Measurements from ENCODE around the gene CACNA1C. TPM values are rescaled to one million over a fixed set of nuclear protein-coding genes. Genes with fewer than 3 reads are reported as not detected.

Gene CACNA1C
- total RNA-seq, 2 donors from 2014 or later = 8.1 to 18.2 TPM

GRCh38 chr12:2582631-2583030 is 529.8 kb downstream of the CACNA1C start:
- H3K9me3 ChIP-seq = no peaks in the 10 kb centered on the region
- TF ChIP-seq POLR2A (IDR thresholded peaks at IDR 0.05) = no peak
- TF ChIP-seq, protein P1, sequence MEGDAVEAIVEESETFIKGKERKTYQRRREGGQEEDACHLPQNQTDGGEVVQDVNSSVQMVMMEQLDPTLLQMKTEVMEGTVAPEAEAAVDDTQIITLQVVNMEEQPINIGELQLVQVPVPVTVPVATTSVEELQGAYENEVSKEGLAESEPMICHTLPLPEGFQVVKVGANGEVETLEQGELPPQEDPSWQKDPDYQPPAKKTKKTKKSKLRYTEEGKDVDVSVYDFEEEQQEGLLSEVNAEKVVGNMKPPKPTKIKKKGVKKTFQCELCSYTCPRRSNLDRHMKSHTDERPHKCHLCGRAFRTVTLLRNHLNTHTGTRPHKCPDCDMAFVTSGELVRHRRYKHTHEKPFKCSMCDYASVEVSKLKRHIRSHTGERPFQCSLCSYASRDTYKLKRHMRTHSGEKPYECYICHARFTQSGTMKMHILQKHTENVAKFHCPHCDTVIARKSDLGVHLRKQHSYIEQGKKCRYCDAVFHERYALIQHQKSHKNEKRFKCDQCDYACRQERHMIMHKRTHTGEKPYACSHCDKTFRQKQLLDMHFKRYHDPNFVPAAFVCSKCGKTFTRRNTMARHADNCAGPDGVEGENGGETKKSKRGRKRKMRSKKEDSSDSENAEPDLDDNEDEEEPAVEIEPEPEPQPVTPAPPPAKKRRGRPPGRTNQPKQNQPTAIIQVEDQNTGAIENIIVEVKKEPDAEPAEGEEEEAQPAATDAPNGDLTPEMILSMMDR (IDR thresholded peaks at IDR 0.05) = no peak
- TF ChIP-seq POLR2AphosphoS5 (IDR thresholded peaks at IDR 0.05) = no peak
- DNase-seq (ENCODE audit: low spot score) = no peak
- H3K4me3 ChIP-seq = no peak overlapping the region
- H3K27ac ChIP-seq = no peak overlapping the region
- no peaks in the 10 kb centered on the region for H3K36me3 ChIP-seq
- intact Hi-C loops (cut with DNase I) = loop anchor here (5.0 to 10.0 kb wide), 4 partner anchors 318 to 785 kb away; no protein-coding TSS in a partner anchor
- no peaks in the 10 kb centered on the region for H3K4me1 ChIP-seq (replicated peaks)
- no peaks in the 10 kb centered on the region for H3K27me3 ChIP-seq (replicated peaks; ENCODE audit: insufficient read depth)
- 54% methylated on average over 9 of the region's 9 CpGs for WGBS

GRCh38 chr12:2583091-2583497 is 530.3 kb downstream of the CACNA1C start:
- Histone ChIP-seq H3K4me1 (replicated peaks) (no peaks in the 10 kb centered on the region), H3K27me3 (replicated peaks; ENCODE audit: insufficient read depth) (no peaks in the 10 kb centered on the region), H3K27ac (no peak overlapping the region), H3K4me3 (no peak overlapping the region), H3K9me3 (no peaks in the 10 kb centered on the region), H3K36me3 (no peaks in the 10 kb centered on the region)
- peak; percentile 36 for DNase-seq (ENCODE audit: low spot score)
- intact Hi-C loops (cut with DNase I) = loop anchor here (5.0 to 10.0 kb wide), 4 partner anchors 318 to 786 kb away; no protein-coding TSS in a partner anchor
- WGBS = 5% methylated on average over 13 of the region's 33 CpGs
- TF ChIP-seq, protein P1 (IDR thresholded peaks at IDR 0.05) = peak; percentile 75 to 96 (median 87)
- TF ChIP-seq POLR2A (IDR thresholded peaks at IDR 0.05) = no peak

DNA sequence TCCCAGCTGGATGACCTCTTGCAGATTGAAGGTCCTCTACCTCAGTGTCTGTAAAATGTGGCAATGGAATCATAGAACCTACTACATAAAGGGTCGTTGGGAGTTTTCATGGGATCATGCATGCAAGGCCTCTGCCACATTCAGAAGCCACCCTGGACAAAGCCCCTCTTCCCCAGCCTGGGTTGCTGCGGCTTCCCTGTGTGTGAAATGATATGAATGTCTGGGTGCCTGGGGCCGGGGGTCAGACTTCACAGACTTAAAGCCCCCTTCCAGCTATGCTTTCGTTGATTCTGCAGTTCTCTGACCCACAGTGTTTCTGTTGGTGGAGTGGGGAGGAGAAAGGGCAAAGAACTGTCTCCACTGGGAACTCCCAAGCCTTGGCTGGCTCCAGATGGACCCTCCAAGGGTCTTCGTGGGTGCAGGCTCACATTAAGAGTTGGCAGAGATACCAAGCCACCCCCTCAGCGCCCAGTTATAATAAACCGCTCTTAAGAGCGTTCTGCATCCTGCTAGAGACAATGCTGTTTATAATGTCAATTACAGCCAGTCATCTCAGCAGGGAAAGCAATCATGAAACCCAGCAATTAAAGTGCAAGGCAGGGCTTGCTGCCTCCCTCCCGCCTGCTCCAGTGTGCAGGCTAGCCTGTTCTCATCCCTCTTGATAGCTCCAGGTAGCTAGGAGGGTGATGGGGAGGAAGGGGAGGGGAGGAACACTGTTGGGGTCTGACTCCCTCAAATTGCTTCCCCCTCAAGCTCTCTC is 531.0 kb downstream of the CACNA1C start:
- H3K27me3 ChIP-seq (replicated peaks; ENCODE audit: insufficient read depth) = no peaks in the 10 kb centered on the region
- H3K9me3 ChIP-seq = no peaks in the 10 kb centered on the region
- no peak for TF ChIP-seq POLR2A (IDR thresholded peaks at IDR 0.05)
- no peaks in the 10 kb centered on the region for H3K4me1 ChIP-seq (replicated peaks)
- H3K36me3 ChIP-seq = no peaks in the 10 kb centered on the region
- H3K27ac ChIP-seq = no peak overlapping the region
- 81% methylated on average over 9 of the region's 9 CpGs for WGBS
- no peak for DNase-seq (ENCODE audit: low spot score)
- intact Hi-C loops (cut with DNase I) = loop anchor here (5.0 to 10.0 kb wide), 4 partner anchors 319 to 787 kb away; no protein-coding TSS in a partner anchor
- no peak overlapping the region for H3K4me3 ChIP-seq

DNA sequence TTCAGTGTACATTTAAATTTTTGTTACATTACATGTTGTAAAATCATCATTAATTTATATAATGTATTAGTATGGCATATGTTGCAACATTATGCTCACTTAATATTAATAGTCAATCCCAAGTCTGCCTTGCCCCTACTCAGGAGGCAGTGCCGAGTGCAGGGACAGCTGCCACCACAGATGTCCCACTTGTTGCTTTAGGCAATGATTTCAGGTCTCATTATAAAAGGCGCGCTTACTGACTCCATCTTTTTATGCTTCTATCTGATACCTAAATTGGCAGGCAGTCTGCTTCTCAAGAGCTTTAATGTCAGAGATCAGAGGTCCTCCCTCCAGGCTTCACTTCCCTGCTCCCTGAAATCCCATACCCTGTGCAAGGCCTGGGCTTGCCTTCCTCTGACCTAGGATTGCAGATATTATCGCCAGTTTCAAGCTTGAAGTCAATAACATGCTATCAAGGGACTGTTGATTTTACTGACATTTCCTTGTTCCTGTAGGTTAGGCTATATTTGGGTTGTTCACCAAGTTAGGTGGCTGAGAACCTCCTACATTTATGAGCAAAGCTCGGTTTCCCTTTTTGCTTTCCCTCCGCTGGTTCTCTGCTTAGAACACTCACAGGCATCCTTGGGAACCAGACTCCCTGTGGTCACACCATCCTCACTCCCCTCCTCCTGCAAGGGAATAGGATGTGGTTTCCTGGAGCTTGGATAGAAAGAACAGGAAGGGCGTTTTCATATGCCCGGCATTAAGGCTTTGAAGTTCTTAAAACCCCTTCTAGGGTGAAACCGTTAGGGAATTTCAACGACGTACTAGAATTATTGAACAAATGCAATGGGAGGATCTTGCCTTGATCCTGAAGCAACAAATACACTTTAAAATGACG is 533.6 kb downstream of the CACNA1C start:
- H3K4me3 ChIP-seq = no peak overlapping the region
- no peak overlapping the region for H3K27ac ChIP-seq
- 55% methylated on average over 12 of the region's 12 CpGs for whole genome bisulfite sequencing

More for the DNA sequence above, 533.6 kb downstream of the CACNA1C start:
- intact Hi-C loops (cut with DNase I) = loop anchor here (10.0 kb wide), 2 partner anchors 322 to 422 kb away; no protein-coding TSS in a partner anchor
- Histone ChIP-seq H3K27me3 (replicated peaks; ENCODE audit: insufficient read depth) (no peaks in the 10 kb centered on the region), H3K4me1 (replicated peaks) (no peaks in the 10 kb centered on the region), H3K9me3 (no peaks in the 10 kb centered on the region), H3K36me3 (no peaks in the 10 kb centered on the region)
- no peak for DNase-seq (ENCODE audit: low spot score)
- TF ChIP-seq, protein P1 (IDR thresholded peaks at IDR 0.05) = no peak
- TF ChIP-seq POLR2AphosphoS5 (IDR thresholded peaks at IDR 0.05) = no peak
- no peak for TF ChIP-seq POLR2A (IDR thresholded peaks at IDR 0.05)
